ENCODE data around the gene GLYR1.

Gene GLYR1

DNA sequence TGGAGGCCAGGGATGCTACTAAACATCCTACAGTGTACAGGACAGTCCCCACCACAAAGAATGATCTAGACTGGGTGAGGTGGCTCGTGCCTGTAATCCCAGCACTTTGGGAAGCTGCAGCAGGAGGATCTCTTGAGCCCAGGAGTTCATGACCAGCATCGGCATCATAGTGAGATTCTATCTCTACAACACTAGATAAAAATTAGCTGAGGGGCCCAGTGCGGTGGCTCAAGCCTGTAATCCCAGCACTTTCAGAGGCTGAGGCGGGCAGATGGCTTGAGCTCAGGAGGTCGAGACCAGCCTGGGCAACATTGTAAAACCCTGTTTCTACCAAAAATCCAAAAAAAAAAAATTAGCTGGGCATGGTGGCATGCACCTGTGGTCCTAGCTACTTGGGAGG, 74.7 kb downstream of the GLYR1 start:
- CTCF ChIA-PET = no interaction called here

DNA sequence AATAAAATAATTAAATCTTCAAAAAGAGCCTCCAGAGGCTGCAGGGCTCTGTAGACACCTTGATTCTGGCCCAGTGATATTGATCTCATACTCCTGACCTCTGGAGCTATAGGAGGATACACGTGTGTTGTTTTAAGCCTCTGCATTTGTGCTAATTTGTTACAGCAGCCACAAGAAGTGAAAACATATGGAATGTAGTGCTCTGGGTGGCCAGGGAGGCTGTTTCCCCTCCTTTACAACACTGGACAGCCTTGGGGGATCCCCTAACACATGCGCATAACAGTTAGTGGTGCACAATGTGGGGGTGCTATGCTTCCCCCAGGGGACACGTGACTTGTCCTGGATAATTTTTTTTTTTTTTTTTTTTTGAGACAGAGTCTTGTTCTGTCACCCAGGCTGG, 75.4 kb downstream of the GLYR1 start:
- no peak for DNase-seq (ENCODE audit: extremely low spot score)
- ChIA-PET POLR2A (interaction anchor here (0.6 kb wide), 1 partner anchor 25 kb away, joined by 3 read pairs; no protein-coding TSS in a partner anchor), CTCF (no interaction called here)
- no peak for TF ChIP-seq ELF4 (IDR thresholded peaks at IDR 0.05)

More for the DNA sequence above, 74.7 kb downstream of the GLYR1 start:
- TF ChIP-seq CTBP1 (IDR thresholded peaks at IDR 0.05; ENCODE audit: borderline replicate concordance) (no peak), ZNF384 (IDR thresholded peaks at IDR 0.05) (no peak), L3MBTL2 (conservative IDR thresholded peaks at IDR 0.05) (no peak), ELF4 (IDR thresholded peaks at IDR 0.05) (no peak), FOXK2 (IDR thresholded peaks at IDR 0.05) (no peak), BHLHE40 (IDR thresholded peaks at IDR 0.05; ENCODE audit: borderline replicate concordance) (no peak), SP1 (IDR thresholded peaks at IDR 0.05) (no peak), FOXA1 (IDR thresholded peaks at IDR 0.05) (no peak), FOXM1 (IDR thresholded peaks at IDR 0.05; ENCODE audit: borderline replicate concordance) (no peak), TARDBP (IDR thresholded peaks at IDR 0.05) (no peak), ARNT (IDR thresholded peaks at IDR 0.05) (no peak), HDGF (IDR thresholded peaks at IDR 0.05; ENCODE audit: borderline replicate concordance) (no peak), SUZ12 (IDR thresholded peaks at IDR 0.05) (no peak), NFRKB (IDR thresholded peaks at IDR 0.05) (no peak), LEF1 (IDR thresholded peaks at IDR 0.05; ENCODE audit: borderline replicate concordance) (no peak)
- TF ChIP-seq, protein P1, sequence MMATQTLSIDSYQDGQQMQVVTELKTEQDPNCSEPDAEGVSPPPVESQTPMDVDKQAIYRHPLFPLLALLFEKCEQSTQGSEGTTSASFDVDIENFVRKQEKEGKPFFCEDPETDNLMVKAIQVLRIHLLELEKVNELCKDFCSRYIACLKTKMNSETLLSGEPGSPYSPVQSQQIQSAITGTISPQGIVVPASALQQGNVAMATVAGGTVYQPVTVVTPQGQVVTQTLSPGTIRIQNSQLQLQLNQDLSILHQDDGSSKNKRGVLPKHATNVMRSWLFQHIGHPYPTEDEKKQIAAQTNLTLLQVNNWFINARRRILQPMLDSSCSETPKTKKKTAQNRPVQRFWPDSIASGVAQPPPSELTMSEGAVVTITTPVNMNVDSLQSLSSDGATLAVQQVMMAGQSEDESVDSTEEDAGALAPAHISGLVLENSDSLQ (IDR thresholded peaks at IDR 0.05) = no peak
- no peak for DNase-seq (ENCODE audit: extremely low spot score)
- POLR2A ChIA-PET = no interaction called here

DNA sequence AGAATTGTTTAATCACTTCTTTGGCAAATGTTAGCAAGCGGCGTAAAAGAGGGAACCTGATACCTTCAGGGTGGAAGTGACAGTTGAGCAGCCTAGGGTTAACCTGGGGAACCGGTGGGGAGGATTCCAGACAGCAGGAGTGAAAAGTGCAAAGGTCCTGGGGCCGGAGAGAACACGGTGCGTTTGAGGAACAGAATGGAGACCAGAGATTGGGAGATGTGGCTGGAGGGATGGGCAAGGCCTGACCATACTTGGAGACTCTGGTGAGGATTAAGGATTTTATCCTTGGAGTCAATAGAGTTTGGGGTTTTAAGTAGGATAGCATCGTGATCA, 77.8 kb downstream of the GLYR1 start:
- DNase-seq (ENCODE audit: extremely low spot score) = no peak
- TF ChIP-seq HDGF (IDR thresholded peaks at IDR 0.05; ENCODE audit: borderline replicate concordance) (no peak), FOXM1 (IDR thresholded peaks at IDR 0.05; ENCODE audit: borderline replicate concordance) (no peak), ARNT (IDR thresholded peaks at IDR 0.05) (no peak), SUZ12 (IDR thresholded peaks at IDR 0.05) (no peak), CTBP1 (IDR thresholded peaks at IDR 0.05; ENCODE audit: borderline replicate concordance) (no peak), ZNF384 (IDR thresholded peaks at IDR 0.05) (no peak), FOXA1 (IDR thresholded peaks at IDR 0.05) (no peak), L3MBTL2 (conservative IDR thresholded peaks at IDR 0.05) (no peak), ELF4 (IDR thresholded peaks at IDR 0.05) (no peak), TARDBP (IDR thresholded peaks at IDR 0.05) (no peak), LEF1 (IDR thresholded peaks at IDR 0.05; ENCODE audit: borderline replicate concordance) (no peak), FOXK2 (IDR thresholded peaks at IDR 0.05) (no peak), NFRKB (IDR thresholded peaks at IDR 0.05) (no peak), SP1 (IDR thresholded peaks at IDR 0.05) (no peak), BHLHE40 (IDR thresholded peaks at IDR 0.05; ENCODE audit: borderline replicate concordance) (no peak)
- TF ChIP-seq, protein P1 (IDR thresholded peaks at IDR 0.05) = no peak
- ChIA-PET POLR2A (interaction anchor here (1.4 to 3.1 kb wide), 6 partner anchors 17 to 153 kb away, joined by 3 to 19 read pairs (median 4); partner anchors contain the start of genes ANKS3, DNAAF8, NUDT16L1 and ROGDI), CTCF (interaction anchor here (0.7 kb wide), 1 partner anchor 30 kb away, joined by 3 read pairs; no protein-coding TSS in a partner anchor)

DNA sequence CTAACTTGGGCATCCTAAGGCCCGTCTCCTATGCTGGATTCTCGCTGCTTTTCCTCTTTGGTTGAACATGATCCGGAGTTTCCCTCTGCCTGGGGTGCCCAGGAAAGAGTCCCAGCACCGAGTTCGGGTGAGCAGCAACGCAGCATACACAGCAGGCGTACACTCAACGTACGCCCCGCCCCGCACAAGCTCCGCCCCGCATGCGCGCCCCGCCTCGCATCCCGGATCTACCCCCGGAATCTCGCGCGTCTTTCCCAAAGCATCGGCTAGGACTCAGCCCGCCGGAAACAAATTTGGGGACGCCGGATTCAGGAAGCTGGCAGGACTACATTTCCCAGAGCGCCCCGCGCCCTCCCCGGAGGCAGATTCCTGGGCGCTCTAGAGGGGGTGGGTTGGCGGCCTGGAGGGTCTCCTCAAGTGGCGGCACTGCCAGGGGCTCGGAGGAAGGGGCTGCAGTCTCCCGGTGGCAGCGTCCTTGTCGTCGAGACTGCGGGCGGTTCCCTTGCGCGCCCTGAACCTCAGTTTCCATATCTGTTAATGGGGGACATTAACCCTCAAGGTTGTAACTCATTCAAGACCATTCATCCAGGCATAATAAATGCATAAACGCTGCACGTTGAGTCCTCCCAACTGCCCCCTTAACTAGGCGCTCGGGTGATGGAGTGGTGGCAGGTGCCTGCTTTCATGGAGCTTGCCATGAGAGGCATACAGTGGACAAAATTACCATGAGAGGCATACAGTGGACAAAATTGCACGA, 78.4 kb downstream of the GLYR1 start:
- TF ChIP-seq SP1 (IDR thresholded peaks at IDR 0.05) (no peak), ELF4 (IDR thresholded peaks at IDR 0.05) (peak; percentile 52)
- peak; percentile 95 for DNase-seq (ENCODE audit: extremely low spot score)
- POLR2A ChIA-PET = interaction anchor here (1.0 to 3.1 kb wide), 11 partner anchors 11 to 176 kb away, joined by 3 to 19 read pairs (median 4); partner anchors contain the start of genes ANKS3, DNAAF8, NUDT16L1 and ROGDI
- CTCF ChIA-PET = interaction anchor here (0.7 kb wide), 1 partner anchor 29 kb away, joined by 3 read pairs; no protein-coding TSS in a partner anchor

DNA sequence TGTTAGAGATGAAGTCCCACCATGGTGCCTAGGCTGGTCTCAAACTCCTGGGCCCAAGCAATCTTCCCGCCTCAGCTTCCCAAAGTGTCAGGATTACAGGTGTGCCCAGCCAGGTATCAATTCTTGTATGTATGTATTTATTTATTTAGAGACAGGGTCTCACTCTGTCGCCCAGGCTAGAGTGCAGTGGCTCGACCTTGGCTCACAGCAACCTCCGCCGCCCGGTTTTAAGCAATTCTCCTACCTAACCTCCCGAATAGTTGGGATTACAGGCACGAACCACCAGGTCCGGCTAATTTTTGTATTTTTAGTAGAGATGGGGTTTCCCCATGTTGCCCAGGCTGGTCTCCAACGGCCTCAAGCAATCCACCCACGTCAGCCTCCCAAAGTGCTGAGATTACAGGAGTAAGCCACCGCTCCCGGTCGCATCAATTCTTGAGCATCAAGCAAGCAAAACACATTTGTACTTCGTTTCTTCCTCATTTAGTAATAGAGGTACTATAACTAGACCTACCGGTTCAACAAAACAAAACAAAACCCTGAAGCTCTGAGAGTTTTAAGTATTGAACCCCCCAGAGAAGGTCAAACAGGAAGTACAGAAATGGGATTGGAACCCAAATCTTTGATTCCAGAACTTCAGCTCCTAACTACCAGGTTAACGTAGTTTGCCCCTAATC, 79.1 kb downstream of the GLYR1 start:
- ChIA-PET CTCF (no interaction called here), POLR2A (interaction anchor here (1.0 to 3.1 kb wide), 10 partner anchors 12 to 177 kb away, joined by 3 to 19 read pairs (median 4); partner anchors contain the start of genes ANKS3, DNAAF8, ROGDI and SEPTIN12)
- TF ChIP-seq FOXK2 (IDR thresholded peaks at IDR 0.05) = no peak
- no peak for TF ChIP-seq L3MBTL2 (conservative IDR thresholded peaks at IDR 0.05)
- no peak for TF ChIP-seq HDGF (IDR thresholded peaks at IDR 0.05; ENCODE audit: borderline replicate concordance)
- DNase-seq (ENCODE audit: extremely low spot score) = no peak

DNA sequence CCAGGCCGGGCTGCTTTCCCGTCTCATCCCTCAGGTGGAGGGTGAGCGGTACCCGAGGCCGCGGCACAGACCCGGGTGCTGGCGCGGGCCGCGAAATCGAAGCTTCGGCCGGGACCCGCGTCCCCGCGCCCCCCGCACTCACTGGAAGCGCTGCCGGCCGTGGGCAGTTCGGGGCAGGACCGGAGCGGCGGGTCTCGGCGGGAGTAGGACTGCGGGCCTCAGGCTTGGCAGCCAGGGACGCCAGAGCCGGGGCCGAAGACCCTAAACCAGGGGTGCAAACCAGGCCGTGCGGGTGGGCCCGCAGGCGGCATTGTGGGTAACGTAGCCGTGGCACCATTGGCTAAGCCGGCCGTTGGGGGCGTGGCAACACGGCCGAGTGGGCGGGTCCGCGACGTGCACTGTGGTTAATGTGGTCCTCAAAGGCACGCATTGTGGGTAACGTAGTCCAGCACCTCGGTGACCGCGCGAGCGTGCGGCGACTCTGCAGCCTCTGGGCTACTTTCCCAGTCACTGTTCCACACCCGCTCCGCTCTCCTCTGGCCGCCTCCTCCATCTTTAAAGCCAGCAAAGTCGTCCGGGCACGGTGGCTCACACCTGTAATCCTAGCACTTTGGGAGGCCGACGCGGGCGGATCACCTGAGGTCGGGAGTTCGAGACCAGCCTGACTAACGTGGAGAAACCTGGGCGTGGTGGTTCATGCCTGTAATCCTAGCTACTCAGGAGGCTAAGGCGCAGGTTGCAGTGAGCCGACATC, 80.0 kb downstream of the GLYR1 start, which contains the start of gene ZNF500:
Gene ZNF500, minus strand, starts transcription at position 288 of the 754 bp plus-strand sequence. CDS start 1,184 bp downstream, outside the sequence.
- ChIA-PET POLR2A (interaction anchor here (1.3 to 3.1 kb wide), 2 partner anchors 32 to 36 kb away, joined by 3 to 18 read pairs; partner anchors contain the start of genes DNAAF8 and ROGDI), CTCF (no interaction called here)
- TF ChIP-seq LEF1 (IDR thresholded peaks at IDR 0.05; ENCODE audit: borderline replicate concordance) = no peak
- TF ChIP-seq L3MBTL2 (conservative IDR thresholded peaks at IDR 0.05) = peak; percentile 63; the same call in 1 of the 2 replicates
- peak; percentile 58; the same call in 1 of the 2 replicates for TF ChIP-seq SP1 (IDR thresholded peaks at IDR 0.05)
- peak; percentile 96 for DNase-seq (ENCODE audit: extremely low spot score)

Measured in HEK293T (cell line).